Activated CD4-positive, alpha-beta T cell treated with anti-CD3 and anti-CD28 coated beads for 48 hours (primary cell): ENCODE measurements around the gene DCAF15.
A peak's percentile ranks its signal among the peaks of the same experiment; 100 is the strongest.

Experiments used
- DNase-seq: peaks from one replicate; pipeline ENCODE4 v3.0.0-alpha.2; 2020

The DCAF15 gene

GRCh38 chr19:13995878-13996765 lies 43.8 kb downstream of the DCAF15 start:
- DNase-seq = no peak

GRCh38 chr19:13996928-13997630 lies 44.8 kb downstream of the DCAF15 start:
- DNase-seq = no peak

- no peak for DNase-seq
These were observed 45.3 kb downstream of the DCAF15 start for GRCh38 chr19:13997631-13997962.

GRCh38 chr19:13998426-13998825 lies 46.1 kb downstream of the DCAF15 start:
- no peak for DNase-seq

GRCh38 chr19:13999085-13999484 lies 46.8 kb downstream of the DCAF15 start:
- DNase-seq = no peak

- no peak for DNase-seq
These were observed 48.5 kb downstream of the DCAF15 start for GRCh38 chr19:14000691-14001375.

GRCh38 chr19:14002571-14003250 lies 50.4 kb downstream of the DCAF15 start:
- no peak for DNase-seq

GRCh38 chr19:14003251-14004055 lies 51.1 kb downstream of the DCAF15 start:
- DNase-seq = no peak

GRCh38 chr19:14004619-14005348 lies 52.5 kb downstream of the DCAF15 start:
- no peak for DNase-seq

- DNase-seq = peak; percentile 93
These were observed 53.2 kb downstream of the DCAF15 start for GRCh38 chr19:14005349-14006084.

GRCh38 chr19:14006085-14006765 lies 53.9 kb downstream of the DCAF15 start, which contains the start of gene RFX1:
Gene RFX1 (minus strand): TSS chr19:14006320. CDS start chr19:13993843, 12,477 bp downstream.
- DNase-seq = peak; percentile 100

- no peak for DNase-seq
These were observed 54.7 kb downstream of the DCAF15 start for GRCh38 chr19:14006766-14007562.
